HepG2 (cell line): Measurements from ENCODE around the gene ZNF628. TPM values are rescaled to one million over a fixed set of nuclear protein-coding genes. Genes with fewer than 3 reads are reported as not detected.

Experiments
- CCAR2 ChIP-seq: fragments of 200-400 bp; formaldehyde crosslinking; optimal IDR thresholded peaks from 2 replicates; pipeline ENCODE3; 2018; ENCODE audit warnings: low read depth, mild to moderate bottlenecking, low read length, moderate library complexity
- IKZF4 ChIP-seq: sonication (generic); formaldehyde crosslinking; IDR thresholded peaks from 2 replicates; pipeline ENCODE4 v1.5.1; 2020; ENCODE audit warnings: borderline replicate concordance, mild to moderate bottlenecking, low read depth, missing genetic modification reagents; ENCODE audit errors: not compliant biosample characterization
- KIAA2018 ChIP-seq: sonication (generic); formaldehyde crosslinking; IDR thresholded peaks from 2 replicates; pipeline ENCODE4 v1.5.0; 2020; ENCODE audit warnings: mild to moderate bottlenecking, missing genetic modification reagents, borderline replicate concordance
- MEIS2 ChIP-seq: sonication (generic); formaldehyde crosslinking; IDR thresholded peaks from 2 replicates; pipeline ENCODE4 v1.9.0; 2021; ENCODE audit warnings: mild to moderate bottlenecking, missing genetic modification reagents
- RAD21 ChIP-seq: fragments of 450-650 bp; formaldehyde crosslinking; IDR thresholded peaks from 2 replicates; pipeline ENCODE4 v1.5.0; 2020; ENCODE audit warnings: mild to moderate bottlenecking
- STAT5B ChIP-seq: sonication (generic); formaldehyde crosslinking; IDR thresholded peaks from 2 replicates; pipeline ENCODE4 v1.4.0; 2020; ENCODE audit warnings: missing genetic modification reagents
- TP53 ChIP-seq: sonication (generic); formaldehyde crosslinking; conservative IDR thresholded peaks from 2 replicates; pipeline ENCODE4 v1.4.0; 2020; ENCODE audit warnings: missing genetic modification reagents
- ZNF274 ChIP-seq: sonication (generic); formaldehyde crosslinking; IDR thresholded peaks from 2 replicates; pipeline ENCODE4 v1.5.1; 2020; ENCODE audit warnings: mild to moderate bottlenecking, missing genetic modification reagents
- ZNF30 ChIP-seq: sonication (generic); formaldehyde crosslinking; IDR thresholded peaks from 2 replicates; pipeline ENCODE4 v1.5.0; 2020; ENCODE audit warnings: mild to moderate bottlenecking, missing genetic modification reagents
- ZNF335 ChIP-seq: sonication (generic); formaldehyde crosslinking; IDR thresholded peaks from 2 replicates; pipeline ENCODE4 v1.4.0; 2020; ENCODE audit warnings: missing genetic modification reagents
- ZNF343 ChIP-seq: sonication (generic); formaldehyde crosslinking; IDR thresholded peaks from 2 replicates; pipeline ENCODE4 v1.4.0; 2020; ENCODE audit warnings: mild to moderate bottlenecking, missing genetic modification reagents
- ZNF691 ChIP-seq: sonication (generic); formaldehyde crosslinking; IDR thresholded peaks from 2 replicates; pipeline ENCODE4 v1.4.0; 2020; ENCODE audit warnings: missing genetic modification reagents, low read depth, mild to moderate bottlenecking, borderline replicate concordance
- ZZZ3 ChIP-seq: sonication (generic); formaldehyde crosslinking; IDR thresholded peaks from 2 replicates; pipeline ENCODE4 v1.4.0; 2020; ENCODE audit warnings: missing genetic modification reagents, mild to moderate bottlenecking, borderline replicate concordance
- polyA plus RNA-seq, 8 experiments: library from polyadenylated mRNA; depleted of rRNA in 3 of 8; stranded (reverse) in 7 of 8; unstranded in 1 of 8; fragments of >200 nt; fragmentation: Illumina TruSeq in 4 of 8; extraction: Trizol in 4 of 8; gene quantifications; 2 replicates each; pipeline versions ENCODE4 v1.2.1 to v1.2.3, GENCODE V29; 2011 to 2016; ENCODE audit warnings: low read depth in 4 of 8, missing spikeins in 1 of 8, mixed read lengths in 1 of 8; ENCODE audit not compliant: insufficient read depth in 1 of 8
- total RNA-seq, 5 experiments: library from RNA; depleted of rRNA; stranded (reverse); fragments of >200 nt; fragmentation: Illumina TruSeq; extraction: Trizol; gene quantifications; 2 replicates each; pipeline ENCODE4 v1.2.3, GENCODE V29; 2016; ENCODE audit warnings: low read depth in 1 of 5
- TF ChIP-seq, protein P1 (sequence below): sonication (generic); formaldehyde crosslinking; IDR thresholded peaks from 2 replicates; pipeline ENCODE4 v1.5.1; 2020; ENCODE audit warnings: missing genetic modification reagents, mild to moderate bottlenecking, borderline replicate concordance
- TF ChIP-seq, protein P2 (sequence below): conservative IDR thresholded peaks from 2 replicates; pipeline ENCODE4 v1.6.1; 2018; ENCODE audit warnings: missing genetic modification reagents

ZNF628 gene
- total and polyA plus RNA-seq, 2 of the 13 experiments (the other 11 are each of a cell fraction or from before 2014, with no cell fraction given): 0.54 to 1.2 TPM

- no peak for TF ChIP-seq ZNF691 (CRISPR knock-in tag)
- no peak for TF ChIP-seq CCAR2
- TF ChIP-seq ZNF30 (CRISPR knock-in tag): no peak
- TF ChIP-seq STAT5B (CRISPR knock-in tag): no peak
- no peak for TF ChIP-seq ZNF343 (CRISPR knock-in tag)
- TF ChIP-seq IKZF4: no peak
- TF ChIP-seq, protein P1, sequence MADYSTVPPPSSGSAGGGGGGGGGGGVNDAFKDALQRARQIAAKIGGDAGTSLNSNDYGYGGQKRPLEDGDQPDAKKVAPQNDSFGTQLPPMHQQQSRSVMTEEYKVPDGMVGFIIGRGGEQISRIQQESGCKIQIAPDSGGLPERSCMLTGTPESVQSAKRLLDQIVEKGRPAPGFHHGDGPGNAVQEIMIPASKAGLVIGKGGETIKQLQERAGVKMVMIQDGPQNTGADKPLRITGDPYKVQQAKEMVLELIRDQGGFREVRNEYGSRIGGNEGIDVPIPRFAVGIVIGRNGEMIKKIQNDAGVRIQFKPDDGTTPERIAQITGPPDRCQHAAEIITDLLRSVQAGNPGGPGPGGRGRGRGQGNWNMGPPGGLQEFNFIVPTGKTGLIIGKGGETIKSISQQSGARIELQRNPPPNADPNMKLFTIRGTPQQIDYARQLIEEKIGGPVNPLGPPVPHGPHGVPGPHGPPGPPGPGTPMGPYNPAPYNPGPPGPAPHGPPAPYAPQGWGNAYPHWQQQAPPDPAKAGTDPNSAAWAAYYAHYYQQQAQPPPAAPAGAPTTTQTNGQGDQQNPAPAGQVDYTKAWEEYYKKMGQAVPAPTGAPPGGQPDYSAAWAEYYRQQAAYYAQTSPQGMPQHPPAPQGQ (CRISPR knock-in tag): no peak
- TF ChIP-seq RAD21: peak; percentile 79
- TF ChIP-seq ZZZ3 (CRISPR knock-in tag): no peak
- TF ChIP-seq TP53: peak; percentile 75; the same call in 1 of the 2 replicates
- TF ChIP-seq, protein P2, sequence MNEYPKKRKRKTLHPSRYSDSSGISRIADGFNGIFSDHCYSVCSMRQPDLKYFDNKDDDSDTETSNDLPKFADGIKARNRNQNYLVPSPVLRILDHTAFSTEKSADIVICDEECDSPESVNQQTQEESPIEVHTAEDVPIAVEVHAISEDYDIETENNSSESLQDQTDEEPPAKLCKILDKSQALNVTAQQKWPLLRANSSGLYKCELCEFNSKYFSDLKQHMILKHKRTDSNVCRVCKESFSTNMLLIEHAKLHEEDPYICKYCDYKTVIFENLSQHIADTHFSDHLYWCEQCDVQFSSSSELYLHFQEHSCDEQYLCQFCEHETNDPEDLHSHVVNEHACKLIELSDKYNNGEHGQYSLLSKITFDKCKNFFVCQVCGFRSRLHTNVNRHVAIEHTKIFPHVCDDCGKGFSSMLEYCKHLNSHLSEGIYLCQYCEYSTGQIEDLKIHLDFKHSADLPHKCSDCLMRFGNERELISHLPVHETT (CRISPR knock-in tag): no peak
- no peak for TF ChIP-seq MEIS2 (CRISPR knock-in tag)
- no peak for TF ChIP-seq ZNF335 (CRISPR knock-in tag)
- TF ChIP-seq KIAA2018 (CRISPR knock-in tag): no peak
- TF ChIP-seq ZNF274 (CRISPR knock-in tag): 0 out of 2 replicates have a peak, but pooled peaks have one; percentile 49
Measured at GRCh38 chr19:55467236-55468053, 9.0 kb upstream of the ZNF628 start (continued).
